ENCODE results near the gene SERPINA4. TPM values are rescaled to one million over a fixed set of nuclear protein-coding genes. Genes with fewer than 3 reads are reported as not detected.
"Not testable (repeated sequence)": the region's sequence is repeated elsewhere in the genome, so short reads cannot be mapped to it uniquely, and the experiment has no call there.

SERPINA4 gene
- total RNA-seq, 8 experiments from 2014 or later: 0.09 to 0.28 (median 0.24) TPM; not detected in 5

GRCh38 chr14:94575730-94576585 is 14.7 kb downstream of the SERPINA4 start:
- no peak overlapping the region for H3K27ac ChIP-seq
- no peak for ATAC-seq (replicated peaks in 6 of 8)
- peaks cover 19 to 22% of the 10 kb centered on the region in 2 donors for H3K4me1 ChIP-seq (replicated peaks in 1 of 2)
- in situ Hi-C loops (cut with MboI; ENCODE audit: low pct_unique_long_range_greater_than_20kb in 2 of 9, low sequenced_read_pairs in 9 of 9, unreplicated experiment in 9 of 9): no loop called here
- WGBS, 10 experiments: 15 to 100% (median 92%) methylated on average over 1 to 5 of the region's 5 CpGs; no CpG with 5 or more reads in 5 of the 10 experiments
- no peak overlapping the region for H3K4me3 ChIP-seq

GRCh38 chr14:94577472-94577871 is 16.2 kb downstream of the SERPINA4 start:
- H3K27ac ChIP-seq; ATAC-seq (replicated peaks in 6 of 8); in situ Hi-C loops (cut with MboI; ENCODE audit: low pct_unique_long_range_greater_than_20kb in 2 of 9, low sequenced_read_pairs in 9 of 9, unreplicated experiment in 9 of 9); H3K4me3 ChIP-seq: not testable (repeated sequence)
- H3K4me1 ChIP-seq (replicated peaks in 1 of 2): peaks cover 28 to 32% of the 10 kb centered on the region in 2 donors

GRCh38 chr14:94578712-94579111 is 17.5 kb downstream of the SERPINA4 start:
- H3K27ac ChIP-seq: no peak overlapping the region
- 0 to 100% (median 81%) methylated on average over 1 to 6 of the region's 6 CpGs; no CpG with 5 or more reads in 1 of the 10 experiments for whole genome bisulfite sequencing, 10 experiments
- H3K4me1 ChIP-seq (replicated peaks in 1 of 2): peaks cover 24 to 35% of the 10 kb centered on the region in 2 donors
- H3K4me3 ChIP-seq: no peak overlapping the region
- in situ Hi-C loops (cut with MboI; ENCODE audit: low pct_unique_long_range_greater_than_20kb in 2 of 9, low sequenced_read_pairs in 9 of 9, unreplicated experiment in 9 of 9): no loop called here
- no peak for ATAC-seq (replicated peaks in 6 of 8)

- 13 to 100% (median 48%) methylated on average over 1 to 4 of the region's 18 CpGs; no CpG with 5 or more reads in 6 of the 10 experiments for WGBS, 10 experiments
- in situ Hi-C loops (cut with MboI; ENCODE audit: low pct_unique_long_range_greater_than_20kb in 2 of 9, low sequenced_read_pairs in 9 of 9, unreplicated experiment in 9 of 9): no loop called here
These were observed 20.1 kb downstream of the SERPINA4 start, which contains the start of gene SERPINA5 for GRCh38 chr14:94581127-94581999. SERPINA5 (plus strand) TSS chr14:94581426; CDS start chr14:94587363, 5,937 bp downstream.

GRCh38 chr14:94582199-94582750 is 21.0 kb downstream of the SERPINA4 start:
- WGBS, 10 experiments: 39 to 100% (median 94%) methylated on average over 1 to 7 of the region's 7 CpGs; no CpG with 5 or more reads in 1 of the 10 experiments
- Histone ChIP-seq H3K4me3 (no peak overlapping the region), H3K4me1 (replicated peaks in 1 of 2) (peaks cover 14 to 25% of the 10 kb centered on the region in 2 donors), H3K27ac (no peak overlapping the region)
- ATAC-seq (replicated peaks in 6 of 8): no peak
- in situ Hi-C loops (cut with MboI; ENCODE audit: low pct_unique_long_range_greater_than_20kb in 2 of 9, low sequenced_read_pairs in 9 of 9, unreplicated experiment in 9 of 9): no loop called here

More at GRCh38 chr14:94581127-94581999, 20.1 kb downstream of the SERPINA4 start, which contains the start of gene SERPINA5:
- H3K27ac ChIP-seq: peak within 1 kb of the TSS in 1 of 2 donors; percentile 74
- peak within 1 kb of the TSS in 1 of 5 donors; percentile 1 for H3K4me3 ChIP-seq
- peak in 7 of 8 experiments; percentile 27 to 98 (median 96) for ATAC-seq (replicated peaks in 6 of 8)
- peaks cover 14 to 25% of the 10 kb centered on the region in 2 donors for H3K4me1 ChIP-seq (replicated peaks in 1 of 2)

- in situ Hi-C loops (cut with MboI; ENCODE audit: low pct_unique_long_range_greater_than_20kb in 2 of 9, low sequenced_read_pairs in 9 of 9, unreplicated experiment in 9 of 9): no loop called here
- Histone ChIP-seq H3K4me1 (replicated peaks in 1 of 2) (peaks cover 14 to 25% of the 10 kb centered on the region in 2 donors), H3K27ac (no peak overlapping the region), H3K4me3 (no peak overlapping the region)
- 51 to 100% (median 75%) methylated on average over 1 to 3 of the region's 3 CpGs; no CpG with 5 or more reads in 3 of the 10 experiments for WGBS, 10 experiments
- ATAC-seq (replicated peaks in 6 of 8): no peak
These were observed 21.6 kb downstream of the SERPINA4 start for GRCh38 chr14:94582851-94583250.

- in situ Hi-C loops (cut with MboI; ENCODE audit: low pct_unique_long_range_greater_than_20kb in 2 of 9, low sequenced_read_pairs in 9 of 9, unreplicated experiment in 9 of 9): no loop called here
- H3K27ac ChIP-seq: no peak overlapping the region
- H3K4me1 ChIP-seq (replicated peaks in 1 of 2): peaks cover 14 to 25% of the 10 kb centered on the region in 2 donors
- no peak overlapping the region for H3K4me3 ChIP-seq
- no peak for ATAC-seq (replicated peaks in 6 of 8)
- 83 to 100% (median 92%) methylated on average over 1 to 4 of the region's 4 CpGs; no CpG with 5 or more reads in 6 of the 10 experiments for WGBS, 10 experiments
These were observed 22.3 kb downstream of the SERPINA4 start for GRCh38 chr14:94583557-94583956.

- H3K27ac ChIP-seq: no peak overlapping the region
- ATAC-seq (replicated peaks in 6 of 8): no peak
- peaks cover 14 to 25% of the 10 kb centered on the region in 2 donors for H3K4me1 ChIP-seq (replicated peaks in 1 of 2)
- in situ Hi-C loops (cut with MboI; ENCODE audit: low pct_unique_long_range_greater_than_20kb in 2 of 9, low sequenced_read_pairs in 9 of 9, unreplicated experiment in 9 of 9): no loop called here
- 0 to 66% (median 35%) methylated on average over 1 to 2 of the region's 5 CpGs; no CpG with 5 or more reads in 6 of the 10 experiments for WGBS, 10 experiments
- no peak overlapping the region for H3K4me3 ChIP-seq
These were observed 23.5 kb downstream of the SERPINA4 start for GRCh38 chr14:94584591-94585280.

GRCh38 chr14:94586635-94587034 is 25.4 kb downstream of the SERPINA4 start:
- Histone ChIP-seq H3K27ac (no peak overlapping the region), H3K4me1 (replicated peaks in 1 of 2) (peaks cover 2 to 11% of the 10 kb centered on the region in 2 donors), H3K4me3 (no peak overlapping the region)
- ATAC-seq (replicated peaks in 6 of 8): no peak
- WGBS, 10 experiments: 0 to 82% (median 64%) methylated on average over 1 to 4 of the region's 4 CpGs; no CpG with 5 or more reads in 5 of the 10 experiments
- in situ Hi-C loops (cut with MboI; ENCODE audit: low pct_unique_long_range_greater_than_20kb in 2 of 9, low sequenced_read_pairs in 9 of 9, unreplicated experiment in 9 of 9): no loop called here

GRCh38 chr14:94588311-94588710 is 27.1 kb downstream of the SERPINA4 start:
- 40 to 100% (median 92%) methylated on average over 1 to 3 of the region's 4 CpGs; no CpG with 5 or more reads in 5 of the 10 experiments for WGBS, 10 experiments
- no peak for ATAC-seq (replicated peaks in 6 of 8)
- in situ Hi-C loops (cut with MboI; ENCODE audit: low pct_unique_long_range_greater_than_20kb in 2 of 9, low sequenced_read_pairs in 9 of 9, unreplicated experiment in 9 of 9): no loop called here
- H3K4me3 ChIP-seq: no peak overlapping the region
- no peaks in the 10 kb centered on the region for H3K4me1 ChIP-seq (replicated peaks in 1 of 2)
- H3K27ac ChIP-seq: no peak overlapping the region

- in situ Hi-C loops (cut with MboI; ENCODE audit: low pct_unique_long_range_greater_than_20kb in 2 of 9, low sequenced_read_pairs in 9 of 9, unreplicated experiment in 9 of 9): no loop called here
- Histone ChIP-seq H3K27ac (no peak overlapping the region), H3K4me3 (no peak overlapping the region), H3K4me1 (replicated peaks in 1 of 2) (peaks cover 0 to 17% of the 10 kb centered on the region in 2 donors)
- no peak for ATAC-seq (replicated peaks in 6 of 8)
These were observed 29.8 kb downstream of the SERPINA4 start for GRCh38 chr14:94591073-94591472.

- ATAC-seq (replicated peaks in 6 of 8): no peak
- Histone ChIP-seq H3K4me1 (replicated peaks in 1 of 2) (peaks cover 0 to 17% of the 10 kb centered on the region in 2 donors), H3K27ac (no peak overlapping the region), H3K4me3 (no peak overlapping the region)
- 29 to 100% (median 61%) methylated on average over 1 to 2 of the region's 8 CpGs; no CpG with 5 or more reads in 4 of the 10 experiments for WGBS, 10 experiments
- in situ Hi-C loops (cut with MboI; ENCODE audit: low pct_unique_long_range_greater_than_20kb in 2 of 9, low sequenced_read_pairs in 9 of 9, unreplicated experiment in 9 of 9): no loop called here
These were observed 30.6 kb downstream of the SERPINA4 start for GRCh38 chr14:94591871-94592270.

All from motor neuron (in vitro differentiated cells).